H1 (cell line): ENCODE measurements around the gene ADAMTS15. TPM values are rescaled to one million over a fixed set of nuclear protein-coding genes. Genes with fewer than 3 reads are reported as not detected.

Experiments
- ASH2L ChIP-seq: fragments of 200-600, 300-600 bp; sonication (generic); IDR thresholded peaks from one replicate; pipeline ENCODE4 v1.7.1; 2017; ENCODE audit warnings: low read length
- BCL11A ChIP-seq, 2 experiments: IDR thresholded peaks; one replicate each; pipeline ENCODE4 v1.6.1; 2011; ENCODE audit warnings: low read depth in 2 of 2, low read length in 2 of 2, mild to moderate bottlenecking in 2 of 2
- CBX8 ChIP-seq: fragments of 300-800, 300-1000 bp; sonication (generic); IDR thresholded peaks from 2 replicates; pipeline ENCODE4 v1.7.1; 2016; ENCODE audit warnings: low read depth, low read length, borderline replicate concordance
- EZH2 ChIP-seq: fragments of 200-600 bp; sonication (generic); IDR thresholded peaks from 2 replicates; pipeline ENCODE4 v1.7.1; 2012; ENCODE audit warnings: low read depth, mild to moderate bottlenecking, moderate library complexity, low read length, inconsistent platforms; ENCODE audit not compliant: severe bottlenecking
- FOSL1 ChIP-seq: IDR thresholded peaks from 2 replicates; pipeline ENCODE4 v1.6.1; 2011; ENCODE audit warnings: mild to moderate bottlenecking, low read depth, low read length, moderate library complexity; ENCODE audit not compliant: insufficient read depth
- HDAC2 ChIP-seq, 2 experiments: fragments of 300-600 bp in 1 of 2; sonication (generic) in 1 of 2; IDR thresholded peaks; 2 replicates each; pipeline ENCODE4 v1.6.1; 2011 to 2012; ENCODE audit warnings: low read depth in 2 of 2, low read length in 2 of 2, mild to moderate bottlenecking in 2 of 2, moderate library complexity in 2 of 2, borderline replicate concordance in 1 of 2, inconsistent platforms in 1 of 2
- SUZ12 ChIP-seq: fragments of 200-600 bp; sonication (generic); IDR thresholded peaks from 2 replicates; pipeline ENCODE4 v1.6.1; 2012; ENCODE audit warnings: mild to moderate bottlenecking, inconsistent platforms, low read length, moderate library complexity, mixed read lengths
- YY1 ChIP-seq: IDR thresholded peaks from 2 replicates; pipeline ENCODE4 v1.6.1; 2011; ENCODE audit warnings: low read depth, mild to moderate bottlenecking, low read length
- polyA plus RNA-seq, 7 experiments: library from polyadenylated mRNA; depleted of rRNA in 3 of 7; stranded (reverse) in 5 of 7; unstranded in 2 of 7; fragments of >200 nt in 5 of 7; fragments of 200-250 nt in 2 of 7; gene quantifications; 1 replicate in 5 of 7; 2 replicates in 1 of 7; 4 replicates in 1 of 7; pipeline versions ENCODE4 v1.2.1 to v1.2.3, GENCODE V29; 2011 to 2013; ENCODE audit warnings: missing spikeins in 2 of 7, mixed read lengths in 2 of 7
- total RNA-seq: library from RNA; stranded (reverse); fragmentation: NEBNext Ultra II Directional; extraction: Animal tissue kit (Norgen Biotek cat#: 25700); gene quantifications from 2 replicates; pipeline ENCODE4 v1.2.1, GENCODE V29; 2021

ADAMTS15 gene
- total and polyA plus RNA-seq, 2 of the 8 experiments (the other 6 are each of a cell fraction or from before 2014, with no cell fraction given): 1.7 to 4.7 TPM

DNA sequence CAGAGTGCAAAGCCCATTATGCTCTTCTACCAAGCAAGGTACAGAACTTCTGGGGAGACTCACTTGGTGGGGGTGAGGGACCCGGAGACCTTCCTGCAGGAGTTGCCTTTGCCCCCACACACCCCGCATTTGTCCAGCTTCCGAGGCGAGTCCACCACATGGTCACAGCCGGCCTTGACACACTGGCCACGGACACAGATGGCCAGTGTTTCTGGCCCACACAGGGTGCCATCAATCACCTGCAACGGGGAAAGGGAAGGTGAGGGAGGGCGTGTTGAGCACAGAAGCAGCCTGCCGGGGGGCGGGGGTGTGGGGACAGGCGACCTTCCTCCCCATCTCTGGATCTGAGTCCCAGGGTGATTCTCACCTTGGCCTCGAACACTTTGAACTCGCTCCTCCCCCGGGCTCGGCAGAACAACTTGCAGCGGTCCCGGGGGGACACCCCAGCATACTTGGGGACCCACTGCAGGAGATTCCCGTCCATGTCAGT lies 40.0 kb upstream of the ADAMTS15 start (continued):
- no peak for TF ChIP-seq CBX8
- TF ChIP-seq SUZ12: no peak
- no peak for TF ChIP-seq YY1
- TF ChIP-seq ASH2L: no peak
- no peak for TF ChIP-seq FOSL1
- TF ChIP-seq HDAC2 (IDR thresholded peaks at IDR 0.05; ENCODE audit: borderline replicate concordance in 1 of 2, low read depth in 2 of 2, low read length in 2 of 2): no peak
- no peak for TF ChIP-seq EZH2
- no peak for TF ChIP-seq BCL11A (IDR thresholded peaks at IDR 0.05; ENCODE audit: low read depth in 2 of 2, low read length in 2 of 2)
